ENCODE results near the gene KRTAP9-1.
"Not testable (repeated sequence)": the region's sequence is repeated elsewhere in the genome, so short reads cannot be mapped to it uniquely, and the experiment has no call there.

Gene KRTAP9-1

GRCh38 chr17:41189837-41190318, at the start of gene KRTAP9-1:
Gene KRTAP9-1, plus strand, starts transcription at chr17:41189887. Its CDS starts 0 bp downstream, at chr17:41189887.
- H3K4me2 ChIP-seq; H3K27ac ChIP-seq; H3K4me3 ChIP-seq (IDR thresholded peaks at IDR 0.05; ENCODE audit: insufficient read depth, low read depth, low read length); H3K27me3 ChIP-seq (ENCODE audit: insufficient read depth, low read depth); H3K79me2 ChIP-seq (ENCODE audit: insufficient read depth, low read depth); H2AFZ ChIP-seq (ENCODE audit: low read depth); H3K9ac ChIP-seq; H4K20me1 ChIP-seq (ENCODE audit: insufficient read depth); H3K36me3 ChIP-seq (ENCODE audit: insufficient read depth); H3K4me1 ChIP-seq (ENCODE audit: low read depth, poor library complexity, severe bottlenecking): not testable (repeated sequence)

GRCh38 chr17:41140360-41141131, 49.1 kb upstream of the KRTAP9-1 start, which contains the start of gene KRTAP4-6:
Gene KRTAP4-6, minus strand, starts transcription at chr17:41140544. Its CDS starts 57 bp downstream, at chr17:41140487.
- H3K27ac ChIP-seq, result no peak within 1 kb of the TSS
- no peak within 1 kb of the TSS for H3K4me3 ChIP-seq (IDR thresholded peaks at IDR 0.05; ENCODE audit: insufficient read depth, low read depth, low read length)
- no peak for TF ChIP-seq CTCF (conservative IDR thresholded peaks at IDR 0.05; ENCODE audit: low read depth, low read length)
- no peaks in the 10 kb centered on the region for H4K20me1 ChIP-seq (ENCODE audit: insufficient read depth)
- H3K4me1 ChIP-seq (ENCODE audit: low read depth, poor library complexity, severe bottlenecking), result no peaks in the 10 kb centered on the region
- H3K79me2 ChIP-seq (ENCODE audit: insufficient read depth, low read depth), result no peaks in the 10 kb centered on the region
- H3K4me2 ChIP-seq, result no peak within 1 kb of the TSS
- no peaks in the 10 kb centered on the region for H3K27me3 ChIP-seq (ENCODE audit: insufficient read depth, low read depth)
- no peak within 1 kb of the TSS for H3K9ac ChIP-seq
- H2AFZ ChIP-seq (ENCODE audit: low read depth), result no peak within 1 kb of the TSS
- H3K36me3 ChIP-seq (ENCODE audit: insufficient read depth), result no peaks in the 10 kb centered on the region

GRCh38 chr17:41141361-41141760, 48.3 kb upstream of the KRTAP9-1 start:
- no peak for TF ChIP-seq CTCF (conservative IDR thresholded peaks at IDR 0.05; ENCODE audit: low read depth, low read length)
- no peaks in the 10 kb centered on the region for H4K20me1 ChIP-seq (ENCODE audit: insufficient read depth)
- H3K4me2 ChIP-seq, result no peak overlapping the region
- no peak overlapping the region for H3K9ac ChIP-seq
- no peaks in the 10 kb centered on the region for H3K79me2 ChIP-seq (ENCODE audit: insufficient read depth, low read depth)
- no peaks in the 10 kb centered on the region for H3K4me1 ChIP-seq (ENCODE audit: low read depth, poor library complexity, severe bottlenecking)
- H2AFZ ChIP-seq (ENCODE audit: low read depth), result no peak overlapping the region
- H3K27ac ChIP-seq, result no peak overlapping the region
- no peaks in the 10 kb centered on the region for H3K36me3 ChIP-seq (ENCODE audit: insufficient read depth)
- H3K4me3 ChIP-seq (IDR thresholded peaks at IDR 0.05; ENCODE audit: insufficient read depth, low read depth, low read length), result no peak overlapping the region
- H3K27me3 ChIP-seq (ENCODE audit: insufficient read depth, low read depth), result no peaks in the 10 kb centered on the region

GRCh38 chr17:41144846-41145245, 44.8 kb upstream of the KRTAP9-1 start:
- Histone ChIP-seq H4K20me1 (ENCODE audit: insufficient read depth) (no peaks in the 10 kb centered on the region), H2AFZ (ENCODE audit: low read depth) (no peak overlapping the region), H3K4me2 (no peak overlapping the region), H3K79me2 (ENCODE audit: insufficient read depth, low read depth) (no peaks in the 10 kb centered on the region), H3K9ac (no peak overlapping the region), H3K27ac (no peak overlapping the region), H3K4me3 (IDR thresholded peaks at IDR 0.05; ENCODE audit: insufficient read depth, low read depth, low read length) (no peak overlapping the region), H3K27me3 (ENCODE audit: insufficient read depth, low read depth) (no peaks in the 10 kb centered on the region), H3K36me3 (ENCODE audit: insufficient read depth) (no peaks in the 10 kb centered on the region), H3K4me1 (ENCODE audit: low read depth, poor library complexity, severe bottlenecking) (no peaks in the 10 kb centered on the region)
- no peak for TF ChIP-seq CTCF (conservative IDR thresholded peaks at IDR 0.05; ENCODE audit: low read depth, low read length)

- H3K4me1 ChIP-seq (ENCODE audit: low read depth, poor library complexity, severe bottlenecking), result no peaks in the 10 kb centered on the region
- TF ChIP-seq CTCF (conservative IDR thresholded peaks at IDR 0.05; ENCODE audit: low read depth, low read length), result no peak
Measured at GRCh38 chr17:41145261-41145660, 44.4 kb upstream of the KRTAP9-1 start.

More at GRCh38 chr17:41145261-41145660, 44.4 kb upstream of the KRTAP9-1 start:
- Histone ChIP-seq H3K4me2 (no peak overlapping the region), H3K27ac (no peak overlapping the region), H2AFZ (ENCODE audit: low read depth) (no peak overlapping the region), H3K9ac (no peak overlapping the region), H3K79me2 (ENCODE audit: insufficient read depth, low read depth) (no peaks in the 10 kb centered on the region), H3K36me3 (ENCODE audit: insufficient read depth) (no peaks in the 10 kb centered on the region), H4K20me1 (ENCODE audit: insufficient read depth) (no peaks in the 10 kb centered on the region), H3K27me3 (ENCODE audit: insufficient read depth, low read depth) (no peaks in the 10 kb centered on the region), H3K4me3 (IDR thresholded peaks at IDR 0.05; ENCODE audit: insufficient read depth, low read depth, low read length) (no peak overlapping the region)

Measured in KMS-11 (cell line).